Measurements from ENCODE around the gene OTUB2.

Gene OTUB2

DNA sequence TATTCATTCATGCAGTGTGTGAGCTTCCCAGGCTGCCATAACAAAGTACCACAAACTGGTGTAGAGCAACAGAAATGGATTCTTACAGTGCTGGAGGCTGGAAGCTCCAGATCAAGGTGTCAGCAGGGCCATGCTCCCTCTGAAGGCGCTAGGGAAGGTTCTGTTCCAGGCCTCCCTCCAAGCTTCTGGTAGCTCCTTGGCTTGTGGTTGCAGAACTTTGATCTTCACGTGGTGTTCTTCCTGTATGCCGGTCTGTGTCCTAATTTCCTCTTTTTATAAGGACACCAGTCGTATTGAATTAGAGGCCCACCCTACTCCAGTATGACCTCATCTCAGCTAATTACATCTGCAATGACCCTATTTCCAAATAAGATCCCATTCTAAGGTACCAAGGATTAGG is 3.1 kb downstream of the OTUB2 start:
- TF ChIP-seq, protein P1, sequence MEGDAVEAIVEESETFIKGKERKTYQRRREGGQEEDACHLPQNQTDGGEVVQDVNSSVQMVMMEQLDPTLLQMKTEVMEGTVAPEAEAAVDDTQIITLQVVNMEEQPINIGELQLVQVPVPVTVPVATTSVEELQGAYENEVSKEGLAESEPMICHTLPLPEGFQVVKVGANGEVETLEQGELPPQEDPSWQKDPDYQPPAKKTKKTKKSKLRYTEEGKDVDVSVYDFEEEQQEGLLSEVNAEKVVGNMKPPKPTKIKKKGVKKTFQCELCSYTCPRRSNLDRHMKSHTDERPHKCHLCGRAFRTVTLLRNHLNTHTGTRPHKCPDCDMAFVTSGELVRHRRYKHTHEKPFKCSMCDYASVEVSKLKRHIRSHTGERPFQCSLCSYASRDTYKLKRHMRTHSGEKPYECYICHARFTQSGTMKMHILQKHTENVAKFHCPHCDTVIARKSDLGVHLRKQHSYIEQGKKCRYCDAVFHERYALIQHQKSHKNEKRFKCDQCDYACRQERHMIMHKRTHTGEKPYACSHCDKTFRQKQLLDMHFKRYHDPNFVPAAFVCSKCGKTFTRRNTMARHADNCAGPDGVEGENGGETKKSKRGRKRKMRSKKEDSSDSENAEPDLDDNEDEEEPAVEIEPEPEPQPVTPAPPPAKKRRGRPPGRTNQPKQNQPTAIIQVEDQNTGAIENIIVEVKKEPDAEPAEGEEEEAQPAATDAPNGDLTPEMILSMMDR (conservative IDR thresholded peaks at IDR 0.05; ENCODE audit: low read depth): no peak
- no peak overlapping the region for H3K27ac ChIP-seq
- POLR2A ChIA-PET (ENCODE audit: low non-redundant PET): no interaction called here
- DNase-seq (ENCODE audit: low spot score): no peak
- CTCF ChIA-PET: no interaction called here

DNA sequence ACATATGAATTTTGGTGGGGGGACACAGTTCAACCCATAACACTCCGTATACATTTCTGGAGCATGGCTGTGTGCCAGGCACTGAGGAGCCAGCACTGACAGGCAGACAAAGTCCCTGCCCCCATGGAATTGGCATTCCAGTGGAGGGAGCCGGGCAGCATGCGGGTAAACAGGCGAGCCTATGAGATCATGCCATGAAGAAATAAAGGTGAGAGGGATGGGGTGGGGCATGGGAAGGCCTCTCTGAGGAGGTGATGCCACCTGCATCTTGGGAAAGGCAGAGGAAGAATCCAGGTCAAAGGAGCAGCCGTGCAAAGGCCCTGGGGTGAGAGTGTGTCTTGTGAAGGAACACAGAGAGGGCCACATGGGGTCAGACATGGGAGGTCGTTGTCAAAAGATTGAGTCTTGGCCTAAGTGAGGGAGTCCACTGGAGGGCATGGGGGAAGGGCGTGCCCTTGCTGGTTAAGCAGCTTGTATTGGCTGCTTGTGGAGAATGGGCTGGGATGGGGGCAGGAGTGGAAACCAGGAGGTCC is 3.6 kb downstream of the OTUB2 start:
- TF ChIP-seq, protein P1 (conservative IDR thresholded peaks at IDR 0.05; ENCODE audit: low read depth): no peak
- POLR2A ChIA-PET (ENCODE audit: low non-redundant PET): no interaction called here
- no peak overlapping the region for H3K27ac ChIP-seq
- CTCF ChIA-PET: interaction anchor here (0.6 kb wide), 1 partner anchor 107 kb away, joined by 4 read pairs; no protein-coding TSS in a partner anchor
- no peak for DNase-seq (ENCODE audit: low spot score)

DNA sequence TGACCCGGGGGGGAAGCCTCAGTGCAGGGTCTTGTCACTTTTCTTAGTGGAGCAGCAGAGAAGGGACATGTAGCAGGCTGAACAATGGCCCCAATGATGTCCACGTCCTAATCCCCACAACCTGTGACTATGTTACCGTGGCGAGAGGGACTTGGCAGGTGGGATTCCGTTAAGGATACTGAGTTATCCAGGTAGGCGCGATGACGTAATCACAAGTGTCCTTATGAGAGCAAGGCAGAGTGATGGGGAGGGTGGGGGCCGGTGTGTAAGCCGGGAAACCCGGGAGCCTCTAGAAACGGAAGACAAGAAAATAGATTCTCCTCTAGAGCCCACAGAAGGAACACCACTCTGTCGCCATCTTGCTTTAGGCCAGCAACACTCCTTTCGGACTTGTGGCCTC is 4.4 kb downstream of the OTUB2 start:
- TF ChIP-seq, protein P1 (conservative IDR thresholded peaks at IDR 0.05; ENCODE audit: low read depth): no peak
- DNase-seq (ENCODE audit: low spot score): no peak
- no peak overlapping the region for H3K27ac ChIP-seq
- CTCF ChIA-PET: interaction anchor here (0.6 kb wide), 1 partner anchor 1175 kb away, joined by 3 read pairs; no protein-coding TSS in a partner anchor
- POLR2A ChIA-PET (ENCODE audit: low non-redundant PET): no interaction called here

DNA sequence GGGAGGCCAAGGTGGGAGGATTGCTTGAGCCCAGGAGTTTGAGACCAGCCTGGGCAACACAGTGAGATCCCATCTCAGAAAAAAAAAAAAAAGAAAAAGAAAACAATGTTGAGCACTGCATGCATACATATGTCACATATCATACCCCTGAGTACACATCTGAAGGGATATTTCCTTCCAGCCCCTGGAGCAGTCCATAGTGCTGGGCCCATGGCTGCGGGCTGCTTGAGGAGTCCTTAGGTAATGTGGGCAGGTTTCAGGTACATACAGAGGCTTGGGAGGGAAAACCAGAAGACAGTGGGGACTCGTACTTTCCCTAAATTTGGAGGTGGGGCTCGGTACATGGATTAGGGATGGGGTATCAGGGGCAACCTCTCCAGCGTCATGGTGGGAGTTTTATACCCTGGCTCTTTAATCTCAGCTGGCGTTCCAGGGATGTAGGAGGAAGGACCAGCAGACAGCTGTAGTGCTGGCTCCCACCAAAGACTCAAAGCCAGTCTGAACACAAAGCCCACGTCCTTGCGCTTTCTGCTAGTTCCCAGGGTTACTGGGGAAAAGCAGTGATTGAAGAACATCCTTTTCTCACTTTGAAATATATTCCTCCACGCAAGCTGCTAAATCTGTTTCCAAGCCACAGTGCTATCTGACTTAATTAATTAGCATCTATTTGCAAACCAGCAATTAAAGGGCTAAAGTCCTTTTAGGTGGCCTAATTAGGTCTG is 5.2 kb downstream of the OTUB2 start:
- DNase-seq (ENCODE audit: low spot score): no peak
- TF ChIP-seq, protein P1 (conservative IDR thresholded peaks at IDR 0.05; ENCODE audit: low read depth): no peak
- POLR2A ChIA-PET (ENCODE audit: low non-redundant PET): no interaction called here
- CTCF ChIA-PET: no interaction called here
- no peak overlapping the region for H3K27ac ChIP-seq

DNA sequence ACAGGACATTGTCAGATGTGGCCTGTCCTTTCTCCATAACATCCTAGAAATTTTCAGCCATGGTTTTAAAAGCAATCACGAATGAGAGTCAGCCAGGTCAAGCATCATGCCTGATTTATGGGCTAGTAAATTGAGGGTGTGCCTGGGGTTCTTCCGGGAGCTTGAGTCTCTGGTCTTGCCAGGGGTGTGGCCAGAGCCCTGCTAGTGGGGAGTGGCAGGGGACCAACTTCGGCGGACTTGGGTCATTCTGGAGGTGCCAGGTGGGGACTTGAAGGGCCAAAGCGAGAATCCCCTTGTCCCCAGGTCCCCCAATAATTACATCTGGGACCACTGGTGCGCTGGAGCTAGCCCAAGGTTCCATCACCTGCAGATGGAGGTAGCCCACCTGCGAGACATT is 5.7 kb downstream of the OTUB2 start:
- no peak for DNase-seq (ENCODE audit: low spot score)
- TF ChIP-seq, protein P1 (conservative IDR thresholded peaks at IDR 0.05; ENCODE audit: low read depth): no peak
- CTCF ChIA-PET: no interaction called here
- POLR2A ChIA-PET (ENCODE audit: low non-redundant PET): no interaction called here
- no peak overlapping the region for H3K27ac ChIP-seq

DNA sequence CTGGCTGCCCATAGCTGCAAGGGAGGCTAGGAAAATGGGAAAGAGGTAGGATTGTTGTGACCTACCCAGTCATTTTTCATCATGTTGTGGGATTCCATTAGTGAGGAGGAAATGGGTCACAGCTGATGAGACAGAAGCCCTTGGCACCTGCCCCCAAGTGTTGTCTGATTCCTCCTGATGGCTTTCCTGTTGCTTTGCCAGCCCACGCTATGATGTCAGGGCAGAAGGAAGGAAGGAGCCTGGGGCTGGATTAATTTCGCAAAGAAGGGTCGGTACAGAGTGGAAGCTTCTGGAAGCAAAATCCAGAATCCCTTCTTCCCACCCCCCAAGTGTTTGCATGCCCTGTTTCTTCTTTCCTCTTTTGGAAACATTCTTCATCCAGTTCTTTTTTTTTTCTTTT is 8.7 kb downstream of the OTUB2 start:
- ChIA-PET POLR2A (ENCODE audit: low non-redundant PET) (no interaction called here), CTCF (interaction anchor here (0.7 to 2.6 kb wide), 2 partner anchors 97 to 102 kb away, joined by 3 to 14 read pairs; no protein-coding TSS in a partner anchor)

More for the DNA sequence above, 8.7 kb downstream of the OTUB2 start:
- TF ChIP-seq, protein P1 (conservative IDR thresholded peaks at IDR 0.05; ENCODE audit: low read depth): no peak
- no peak overlapping the region for H3K27ac ChIP-seq
- DNase-seq (ENCODE audit: low spot score): no peak

All from RWPE1 (cell line).